Activated CD4-positive, alpha-beta T cell treated with anti-CD3 and anti-CD28 coated beads for 1 hour (primary cell): ENCODE data around the gene SYTL4.

Experiments used
- DNase-seq: peaks from one replicate; pipeline ENCODE4 v3.0.0-alpha.2; 2020

SYTL4 gene

GRCh38 chrX:100687546-100687945 is 44.4 kb downstream of the SYTL4 start:
- no peak for DNase-seq

GRCh38 chrX:100687128-100687527 is 44.8 kb downstream of the SYTL4 start:
- DNase-seq: no peak

GRCh38 chrX:100685997-100686305 is 46.0 kb downstream of the SYTL4 start:
- DNase-seq: no peak

- peak; percentile 22 for DNase-seq
Observed at GRCh38 chrX:100685284-100685996, 46.5 kb downstream of the SYTL4 start.

- DNase-seq: no peak
Observed at GRCh38 chrX:100682939-100683338, 49.0 kb downstream of the SYTL4 start.

GRCh38 chrX:100681599-100681998 is 50.3 kb downstream of the SYTL4 start:
- DNase-seq: no peak

- DNase-seq: no peak
Observed at GRCh38 chrX:100680756-100681155, 51.2 kb downstream of the SYTL4 start.

- no peak for DNase-seq
Observed at GRCh38 chrX:100677611-100678181, 54.2 kb downstream of the SYTL4 start.

- no peak for DNase-seq
Observed at GRCh38 chrX:100674705-100675104, 57.2 kb downstream of the SYTL4 start.

GRCh38 chrX:100673397-100673953 is 58.4 kb downstream of the SYTL4 start:
- DNase-seq: no peak

- no peak for DNase-seq
Observed at GRCh38 chrX:100672966-100673365, 59.0 kb downstream of the SYTL4 start.

GRCh38 chrX:100663642-100664041 is 68.3 kb downstream of the SYTL4 start:
- no peak for DNase-seq

- DNase-seq: no peak
Observed at GRCh38 chrX:100662796-100663195, 69.1 kb downstream of the SYTL4 start.

GRCh38 chrX:100662170-100662569 is 69.8 kb downstream of the SYTL4 start:
- DNase-seq: no peak

- DNase-seq: no peak
Observed at GRCh38 chrX:100659431-100660137, 72.3 kb downstream of the SYTL4 start.

GRCh38 chrX:100658941-100659381 is 73.0 kb downstream of the SYTL4 start:
- no peak for DNase-seq

GRCh38 chrX:100654261-100654660 is 77.7 kb downstream of the SYTL4 start:
- DNase-seq: no peak

- no peak for DNase-seq
Observed at GRCh38 chrX:100652266-100652665, 79.7 kb downstream of the SYTL4 start.

GRCh38 chrX:100650841-100651240 is 81.1 kb downstream of the SYTL4 start:
- no peak for DNase-seq

- no peak for DNase-seq
Observed at GRCh38 chrX:100649550-100650356, 82.2 kb downstream of the SYTL4 start.

- DNase-seq: no peak
Observed at GRCh38 chrX:100648458-100649417, 83.2 kb downstream of the SYTL4 start.

- no peak for DNase-seq
Observed at GRCh38 chrX:100647739-100648138, 84.2 kb downstream of the SYTL4 start.
